Measurements from ENCODE around the gene POLD1. TPM values are rescaled to one million over a fixed set of nuclear protein-coding genes. Genes with fewer than 3 reads are reported as not detected.

The POLD1 gene
- total and polyA plus RNA-seq, 2 donors (not counting 3 experiments of a cell fraction or from before 2014, with no cell fraction given), result 40.9 to 63.9 TPM

- POLR2A ChIA-PET, result no interaction called here
- Histone ChIP-seq H3K36me3 (ENCODE audit: control insufficient read depth in 2 of 2, extremely low read depth in 1 of 2, insufficient read depth in 2 of 2, low read length in 2 of 2) (peaks cover 6 to 36% of the 10 kb centered on the region in 2 experiments), H3K27me3 (ENCODE audit: control insufficient read depth in 2 of 2, insufficient read depth in 2 of 2, low read length in 2 of 2) (no peaks in the 10 kb centered on the region), H3K4me3 (replicated peaks in 1 of 3; ENCODE audit: insufficient read depth in 1 of 3, low read depth in 1 of 3, low read length in 3 of 3) (no peak overlapping the region), H3K79me2 (ENCODE audit: control insufficient read depth, insufficient read depth, low read length) (peaks cover 1% of the 10 kb centered on the region), H2AFZ (ENCODE audit: low read depth, low read length) (no peak overlapping the region), H3K9me1 (replicated peaks; ENCODE audit: control insufficient read depth, extremely low read depth, insufficient read depth, low read length) (no peaks in the 10 kb centered on the region), H3K9me3 (replicated peaks; ENCODE audit: control insufficient read depth, insufficient read depth, low read length) (no peaks in the 10 kb centered on the region), H3K27ac (ENCODE audit: insufficient read depth, low read depth, low read length) (no peak overlapping the region), H3K9ac (replicated peaks; ENCODE audit: extremely low read depth, insufficient read depth, low read length) (no peak overlapping the region), H3K4me1 (ENCODE audit: control insufficient read depth, extremely low read depth, insufficient read depth, low read length) (peaks cover 17% of the 10 kb centered on the region), H4K20me1 (replicated peaks; ENCODE audit: control insufficient read depth, extremely low read depth, insufficient read depth, low read length) (no peaks in the 10 kb centered on the region), H3K4me2 (ENCODE audit: insufficient read depth, low read length) (no peak overlapping the region)
- no peak for DNase-seq (ENCODE audit: low read depth, low spot score)
- TF ChIP-seq CTCF (IDR thresholded peaks at IDR 0.05; ENCODE audit: extremely low read depth in 1 of 2, insufficient read depth in 1 of 2, low read depth in 1 of 2, low read length in 2 of 2) (no peak), POLR2A (IDR thresholded peaks at IDR 0.05; ENCODE audit: low read depth, low read length) (no peak), POLR2AphosphoS5 (IDR thresholded peaks at IDR 0.05; ENCODE audit: insufficient read depth, low read depth, low read length) (no peak), MYC (IDR thresholded peaks at IDR 0.05; ENCODE audit: low read depth, low read length) (no peak), FOS (IDR thresholded peaks at IDR 0.05; ENCODE audit: borderline replicate concordance, insufficient read depth, low read length) (no peak), GATA2 (IDR thresholded peaks at IDR 0.05; ENCODE audit: insufficient read depth, insufficient read length, low read depth, low read length) (no peak), JUN (IDR thresholded peaks at IDR 0.05; ENCODE audit: borderline replicate concordance, insufficient read depth, insufficient read length, low read depth) (no peak), EZH2 (IDR thresholded peaks at IDR 0.05; ENCODE audit: borderline replicate concordance, low read depth, low read length, severe bottlenecking) (no peak), MAX (IDR thresholded peaks at IDR 0.05; ENCODE audit: insufficient read depth, insufficient read length) (no peak)
- FAIRE-seq, result no peak
- dilution Hi-C loops (cut with MboI; ENCODE audit: extremely low pct_ligation_motif_present, low sequenced_read_pairs) (no loop called here), intact Hi-C loops (cut with micrococcal nuclease) (no loop called here)
- no TSS peak for BruUV-seq (replicated peaks)
- CTCF ChIA-PET, result interaction anchor here (0.9 kb wide), 1 partner anchor 50 kb away, joined by 3 read pairs; the partner anchor contains the start of gene KCNC3
Observed at GRCh38 chr19:50378863-50379236, 5.3 kb upstream of the POLD1 start.
